ENCODE results near the gene ZNF614. TPM values are rescaled to one million over a fixed set of nuclear protein-coding genes. Genes with fewer than 3 reads are reported as not detected.
"Not testable (repeated sequence)": the region's sequence is repeated elsewhere in the genome, so short reads cannot be mapped to it uniquely, and the experiment has no call there.

Gene ZNF614
- total RNA-seq, 1 experiment from 2014 or later, result 14.2 TPM

DNA sequence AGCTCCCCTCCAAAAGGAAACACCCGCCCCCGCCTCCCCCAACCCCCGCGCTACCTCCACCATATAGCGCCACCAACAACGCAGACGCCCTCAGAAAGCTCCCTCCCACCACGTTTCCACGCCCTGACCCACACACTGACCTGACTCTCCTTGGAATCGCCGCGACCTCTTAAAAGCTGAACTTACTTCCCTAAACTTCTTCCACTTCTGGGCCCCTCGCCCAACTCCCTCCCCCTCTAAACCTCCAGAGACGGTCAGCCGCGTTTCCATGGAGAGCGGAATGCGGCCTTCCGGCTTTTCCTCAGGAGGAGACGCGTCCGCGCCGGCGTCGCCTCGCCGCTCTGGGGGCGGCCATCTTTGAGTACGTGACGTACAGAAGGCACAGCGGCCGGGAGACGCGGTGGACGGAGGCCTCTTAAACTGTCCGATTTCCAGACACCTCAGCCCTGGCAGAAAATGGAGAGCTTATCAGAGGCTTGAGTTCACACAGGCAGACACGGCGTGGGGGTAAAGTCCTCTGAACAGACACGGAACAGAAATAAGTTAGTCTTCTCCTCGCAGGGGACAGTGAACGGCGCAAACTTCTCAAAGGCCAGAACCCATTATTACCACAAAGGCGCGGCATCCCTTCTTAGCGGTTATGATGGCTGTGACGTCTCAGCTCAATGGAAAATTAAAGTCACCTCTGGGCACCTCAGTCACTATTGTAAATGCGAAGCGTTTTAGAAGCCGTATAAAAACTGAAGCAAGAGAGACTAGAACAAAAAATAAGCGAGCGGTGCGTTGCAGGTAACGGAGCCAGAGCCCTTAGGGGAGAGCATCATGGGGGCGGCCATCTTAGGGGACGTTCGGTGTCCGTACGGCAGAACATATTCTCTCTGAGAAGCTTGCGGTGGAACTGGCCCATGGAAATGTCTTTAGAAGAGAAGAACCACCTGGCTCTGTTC, 20.6 kb upstream of the ZNF614 start, which contains the start of gene ZNF432:
TSS of gene ZNF432 (minus strand) at position 284 of the 947 bp plus-strand sequence. CDS start 1,970 bp downstream, outside the sequence.
- H3K9me2 ChIP-seq (replicated peaks; ENCODE audit: insufficient read depth, low read length), result no peaks in the 10 kb centered on the region
- peak within 1 kb of the TSS; percentile 64 for H3K4me3 ChIP-seq (ENCODE audit: low read length)
- peaks cover 42% of the 10 kb centered on the region for H3K36me3 ChIP-seq (ENCODE audit: insufficient read depth, low read length)
- no peaks in the 10 kb centered on the region for H3K27me3 ChIP-seq (ENCODE audit: low read length)
- peak within 1 kb of the TSS; percentile 89 for H2AFZ ChIP-seq (ENCODE audit: low read length)
- DNase-seq, result peak; percentile 98
- peaks cover 45% of the 10 kb centered on the region for H3K9me3 ChIP-seq (ENCODE audit: low read length)
- H3K9ac ChIP-seq (ENCODE audit: low read length), result peak within 1 kb of the TSS; percentile 69
- H3K79me2 ChIP-seq (ENCODE audit: low read length), result peaks cover 22% of the 10 kb centered on the region
- peak within 1 kb of the TSS; percentile 62 for H3K4me2 ChIP-seq (ENCODE audit: low read depth, low read length, poor library complexity, severe bottlenecking)
- peaks cover 14% of the 10 kb centered on the region for H3K4me1 ChIP-seq (ENCODE audit: low read length)
- H3K27ac ChIP-seq (ENCODE audit: low read length), result peak within 1 kb of the TSS; percentile 66
- no peaks in the 10 kb centered on the region for H4K20me1 ChIP-seq (ENCODE audit: insufficient read depth, low read depth, low read length)

DNA sequence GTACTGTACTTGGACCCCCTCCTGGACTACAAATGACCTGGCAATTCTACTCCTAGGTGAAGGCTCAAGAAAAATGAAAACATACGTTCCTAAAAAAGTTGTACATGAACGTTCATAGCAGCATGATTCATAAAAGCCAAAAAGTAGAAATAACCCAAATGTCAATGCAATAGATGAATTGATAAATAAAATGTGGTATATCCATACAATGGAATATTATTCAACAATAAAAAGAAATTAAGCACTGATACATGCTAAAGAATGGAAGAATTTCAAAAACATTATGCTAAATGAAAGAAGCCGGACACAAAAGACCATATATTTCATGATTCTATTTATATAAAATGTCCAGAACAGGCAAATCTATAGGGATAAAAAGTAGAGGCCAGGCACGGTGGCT, 11.0 kb upstream of the ZNF614 start:
- no peak overlapping the region for H3K4me3 ChIP-seq (ENCODE audit: low read length)
- H3K27me3 ChIP-seq (ENCODE audit: low read length), result no peaks in the 10 kb centered on the region
- no peak for DNase-seq
- H2AFZ ChIP-seq (ENCODE audit: low read length), result no peak overlapping the region
- no peak overlapping the region for H3K4me2 ChIP-seq (ENCODE audit: low read depth, low read length, poor library complexity, severe bottlenecking)
- peaks cover 87% of the 10 kb centered on the region for H3K36me3 ChIP-seq (ENCODE audit: insufficient read depth, low read length)
- H3K9me2 ChIP-seq (replicated peaks; ENCODE audit: insufficient read depth, low read length), result no peaks in the 10 kb centered on the region
- peaks cover 4% of the 10 kb centered on the region; the same call in 1 of the 2 replicates for H3K79me2 ChIP-seq (ENCODE audit: low read length)
- H4K20me1 ChIP-seq (ENCODE audit: insufficient read depth, low read depth, low read length), result no peaks in the 10 kb centered on the region
- H3K4me1 ChIP-seq (ENCODE audit: low read length), result no peaks in the 10 kb centered on the region
- H3K9me3 ChIP-seq (ENCODE audit: low read length), result peaks cover 67% of the 10 kb centered on the region
- no peak overlapping the region for H3K9ac ChIP-seq (ENCODE audit: low read length)
- no peak overlapping the region for H3K27ac ChIP-seq (ENCODE audit: low read length)

DNA sequence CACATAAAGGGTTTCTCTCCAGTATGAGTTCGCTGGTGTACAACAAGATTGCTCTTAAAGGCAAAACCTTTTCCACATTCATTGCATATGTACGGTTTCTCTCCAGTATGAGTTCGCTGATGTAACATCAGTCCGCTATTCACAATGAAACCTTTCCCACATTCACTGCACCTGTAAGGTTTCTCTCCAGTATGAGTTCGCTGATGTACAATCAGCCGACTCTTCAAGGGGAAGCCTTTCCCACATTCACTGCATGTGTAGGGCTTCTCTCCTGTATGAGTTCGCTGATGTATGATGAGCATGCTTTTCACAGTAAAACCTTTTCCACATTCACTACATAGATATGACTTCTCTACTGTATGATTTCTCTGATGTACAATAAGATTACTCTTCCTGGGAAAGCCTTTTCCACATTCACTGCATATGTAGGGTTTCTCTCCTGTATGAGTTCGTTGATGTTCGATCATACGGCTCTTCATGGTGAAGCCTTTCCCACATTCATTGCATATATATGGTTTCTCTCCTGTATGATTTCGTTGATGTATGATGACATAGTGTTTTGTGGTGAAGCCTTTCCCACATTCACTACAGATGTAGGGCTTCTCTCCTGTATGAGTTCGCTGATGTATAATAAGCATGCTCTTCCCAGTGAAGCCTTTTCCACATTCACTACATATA, 6.0 kb upstream of the ZNF614 start:
- H3K79me2 ChIP-seq (ENCODE audit: low read length), result peaks cover 10% of the 10 kb centered on the region
- peaks cover 92% of the 10 kb centered on the region for H3K36me3 ChIP-seq (ENCODE audit: insufficient read depth, low read length)
- DNase-seq, result no peak
- H4K20me1 ChIP-seq (ENCODE audit: insufficient read depth, low read depth, low read length), result no peaks in the 10 kb centered on the region
- H3K9ac ChIP-seq (ENCODE audit: low read length), result no peak overlapping the region
- no peak overlapping the region for H3K4me3 ChIP-seq (ENCODE audit: low read length)
- peaks cover 76% of the 10 kb centered on the region for H3K9me3 ChIP-seq (ENCODE audit: low read length)
- H3K27ac ChIP-seq (ENCODE audit: low read length), result no peak overlapping the region
- H2AFZ ChIP-seq (ENCODE audit: low read length), result no peak overlapping the region
- peaks cover 4% of the 10 kb centered on the region for H3K4me1 ChIP-seq (ENCODE audit: low read length)
- no peaks in the 10 kb centered on the region for H3K9me2 ChIP-seq (replicated peaks; ENCODE audit: insufficient read depth, low read length)
- H3K27me3 ChIP-seq (ENCODE audit: low read length), result no peaks in the 10 kb centered on the region
- H3K4me2 ChIP-seq (ENCODE audit: low read depth, low read length, poor library complexity, severe bottlenecking), result no peak overlapping the region

GRCh38 chr19:52028780-52029123, 573 bp upstream of the ZNF614 start:
- Histone ChIP-seq H3K27ac (ENCODE audit: low read length) (peak overlapping the region; percentile 75), H3K36me3 (ENCODE audit: insufficient read depth, low read length) (peaks cover 75% of the 10 kb centered on the region), H3K4me3 (ENCODE audit: low read length) (peak overlapping the region; percentile 76)

DNA sequence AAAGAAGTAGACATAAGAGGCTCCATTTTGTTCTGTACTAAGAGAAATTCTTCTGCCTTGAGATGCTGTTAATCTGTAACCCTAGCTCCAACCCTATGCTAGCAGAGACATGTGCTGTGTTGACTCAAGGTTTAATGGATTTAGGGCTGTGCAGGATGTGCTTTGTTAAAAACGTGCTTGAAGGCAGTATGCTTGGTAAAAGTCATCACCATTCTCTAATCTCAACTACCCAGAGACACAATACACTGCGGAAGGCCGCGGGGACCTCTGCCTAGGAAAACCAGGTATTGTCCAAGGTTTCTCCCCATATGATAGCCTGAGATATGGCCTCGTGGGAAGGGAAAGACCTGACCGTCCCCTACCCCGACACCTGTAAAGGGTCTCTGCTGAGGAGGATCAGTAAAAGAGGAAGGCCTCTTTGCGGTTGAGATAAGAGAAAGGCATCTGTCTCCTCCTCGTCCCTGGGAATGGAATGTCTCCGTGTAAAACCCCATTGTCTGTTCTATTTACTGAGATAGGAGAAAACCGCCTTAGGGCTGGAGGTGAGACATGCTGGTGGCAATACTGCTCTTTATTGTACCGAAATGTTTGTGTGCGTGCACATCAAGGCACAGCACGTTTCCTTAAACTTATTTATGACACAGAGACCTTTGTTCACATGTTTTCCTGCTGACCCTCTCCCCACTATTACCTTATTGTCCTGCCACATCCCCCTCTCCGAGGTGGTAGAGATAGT, 1.8 kb downstream of the ZNF614 start:
- peaks cover 56% of the 10 kb centered on the region for H3K9me3 ChIP-seq (ENCODE audit: low read length)
- not testable (repeated sequence) for H3K4me3 ChIP-seq (ENCODE audit: low read length); H3K27me3 ChIP-seq (ENCODE audit: low read length); H3K9ac ChIP-seq (ENCODE audit: low read length); H3K9me2 ChIP-seq (replicated peaks; ENCODE audit: insufficient read depth, low read length); H4K20me1 ChIP-seq (ENCODE audit: insufficient read depth, low read depth, low read length); H3K4me2 ChIP-seq (ENCODE audit: low read depth, low read length, poor library complexity, severe bottlenecking); H3K27ac ChIP-seq (ENCODE audit: low read length); H2AFZ ChIP-seq (ENCODE audit: low read length); DNase-seq
- peaks cover 74% of the 10 kb centered on the region for H3K36me3 ChIP-seq (ENCODE audit: insufficient read depth, low read length)
- H3K79me2 ChIP-seq (ENCODE audit: low read length), result peaks cover 70% of the 10 kb centered on the region
- peaks cover 15% of the 10 kb centered on the region for H3K4me1 ChIP-seq (ENCODE audit: low read length)

More at GRCh38 chr19:52028780-52029123, 573 bp upstream of the ZNF614 start:
- H3K9ac ChIP-seq (ENCODE audit: low read length), result peak overlapping the region; percentile 78
- H3K4me1 ChIP-seq (ENCODE audit: low read length), result peaks cover 15% of the 10 kb centered on the region
- DNase-seq, result no peak
- no peaks in the 10 kb centered on the region for H3K9me2 ChIP-seq (replicated peaks; ENCODE audit: insufficient read depth, low read length)
- H2AFZ ChIP-seq (ENCODE audit: low read length), result peak overlapping the region; percentile 88
- H3K9me3 ChIP-seq (ENCODE audit: low read length), result peaks cover 58% of the 10 kb centered on the region
- H4K20me1 ChIP-seq (ENCODE audit: insufficient read depth, low read depth, low read length), result no peaks in the 10 kb centered on the region
- no peaks in the 10 kb centered on the region for H3K27me3 ChIP-seq (ENCODE audit: low read length)
- H3K4me2 ChIP-seq (ENCODE audit: low read depth, low read length, poor library complexity, severe bottlenecking), result peak overlapping the region; percentile 97
- peaks cover 54% of the 10 kb centered on the region for H3K79me2 ChIP-seq (ENCODE audit: low read length)

DNA sequence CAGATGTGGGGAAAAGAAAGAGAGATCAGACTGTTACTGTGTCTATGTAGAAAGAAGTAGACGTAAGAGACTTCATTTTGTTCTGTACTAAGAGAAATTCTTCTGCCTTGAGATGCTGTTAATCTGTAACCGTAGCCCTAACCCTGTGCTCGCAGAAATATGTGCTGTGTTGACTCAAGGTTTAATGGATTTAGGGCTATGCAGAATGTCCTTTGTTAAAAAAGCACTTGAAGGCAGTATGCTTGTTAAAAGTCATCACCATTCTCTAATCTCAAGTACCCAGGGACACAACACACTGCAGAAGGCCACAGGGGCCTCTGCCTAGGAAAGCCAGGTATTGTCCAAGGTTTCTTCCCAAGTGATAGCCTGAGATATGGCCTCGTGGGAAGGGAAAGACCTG, 3.7 kb downstream of the ZNF614 start:
- not testable (repeated sequence) for H4K20me1 ChIP-seq (ENCODE audit: insufficient read depth, low read depth, low read length); H3K9me2 ChIP-seq (replicated peaks; ENCODE audit: insufficient read depth, low read length); H2AFZ ChIP-seq (ENCODE audit: low read length); H3K4me2 ChIP-seq (ENCODE audit: low read depth, low read length, poor library complexity, severe bottlenecking); H3K4me3 ChIP-seq (ENCODE audit: low read length); DNase-seq; H3K27me3 ChIP-seq (ENCODE audit: low read length); H3K27ac ChIP-seq (ENCODE audit: low read length); H3K9ac ChIP-seq (ENCODE audit: low read length)
- H3K9me3 ChIP-seq (ENCODE audit: low read length), result peaks cover 57% of the 10 kb centered on the region
- peaks cover 75% of the 10 kb centered on the region for H3K36me3 ChIP-seq (ENCODE audit: insufficient read depth, low read length)
- peaks cover 77% of the 10 kb centered on the region for H3K79me2 ChIP-seq (ENCODE audit: low read length)
- H3K4me1 ChIP-seq (ENCODE audit: low read length), result peaks cover 14% of the 10 kb centered on the region

DNA sequence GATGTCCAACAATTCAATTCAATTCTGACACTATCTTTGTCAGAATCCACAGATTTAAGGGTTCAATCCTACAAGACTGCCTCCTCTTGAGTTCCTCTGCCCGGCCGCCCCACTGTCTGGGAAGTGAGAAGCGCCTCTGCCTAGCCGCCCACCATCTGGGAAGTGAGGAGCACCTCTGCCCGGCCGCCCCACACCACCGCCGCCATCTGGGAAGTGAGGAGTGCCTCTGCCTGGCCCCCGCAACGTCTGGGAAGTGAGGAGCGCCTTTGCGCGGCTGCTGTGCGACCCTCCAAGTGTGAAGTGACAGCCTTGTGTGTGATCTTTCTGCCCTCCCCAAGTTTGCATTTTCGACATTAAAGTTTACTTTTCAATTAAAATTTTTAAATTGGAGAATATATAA, 6.0 kb downstream of the ZNF614 start:
- peaks cover under 1% of the 10 kb centered on the region for H3K4me1 ChIP-seq (ENCODE audit: low read length)
- H2AFZ ChIP-seq (ENCODE audit: low read length), result no peak overlapping the region
- no peak overlapping the region for H3K4me3 ChIP-seq (ENCODE audit: low read length)
- H3K9me2 ChIP-seq (replicated peaks; ENCODE audit: insufficient read depth, low read length), result no peaks in the 10 kb centered on the region
- no peak overlapping the region for H3K27ac ChIP-seq (ENCODE audit: low read length)
- peaks cover 70% of the 10 kb centered on the region for H3K9me3 ChIP-seq (ENCODE audit: low read length)
- no peak overlapping the region for H3K9ac ChIP-seq (ENCODE audit: low read length)
- no peak overlapping the region for H3K4me2 ChIP-seq (ENCODE audit: low read depth, low read length, poor library complexity, severe bottlenecking)
- no peaks in the 10 kb centered on the region for H4K20me1 ChIP-seq (ENCODE audit: insufficient read depth, low read depth, low read length)
- peaks cover 95% of the 10 kb centered on the region for H3K36me3 ChIP-seq (ENCODE audit: insufficient read depth, low read length)
- H3K27me3 ChIP-seq (ENCODE audit: low read length), result no peaks in the 10 kb centered on the region
- peaks cover 63% of the 10 kb centered on the region for H3K79me2 ChIP-seq (ENCODE audit: low read length)
- DNase-seq, result no peak
